RKO (cell line): ENCODE measurements around the gene DACT3.

Experiments
- DNase-seq: peaks from one replicate; pipeline ENCODE4 v3.0.0-alpha.2; 2016; ENCODE audit warnings: low spot score

The DACT3 gene

GRCh38 chr19:46661020-46661731 lies at the start of gene DACT3:
TSS of gene DACT3 (minus strand) at chr19:46661182. CDS start at chr19:46661064, 118 bp downstream.
- DNase-seq, result peak; percentile 100

GRCh38 chr19:46710687-46711086 lies 49.7 kb upstream of the DACT3 start:
- no peak for DNase-seq

- no peak for DNase-seq
These were observed 43.5 kb upstream of the DACT3 start for GRCh38 chr19:46704379-46705076.

GRCh38 chr19:46700704-46701103 lies 39.7 kb upstream of the DACT3 start:
- no peak for DNase-seq

GRCh38 chr19:46698395-46699321 lies 37.7 kb upstream of the DACT3 start:
- no peak for DNase-seq

- no peak for DNase-seq
These were observed 36.4 kb upstream of the DACT3 start for GRCh38 chr19:46697204-46697960.

- DNase-seq, result no peak
These were observed 35.9 kb upstream of the DACT3 start for GRCh38 chr19:46696866-46697203.

- no peak for DNase-seq
These were observed 35.1 kb upstream of the DACT3 start for GRCh38 chr19:46696052-46696451.

GRCh38 chr19:46693760-46694159 lies 32.8 kb upstream of the DACT3 start:
- no peak for DNase-seq

- peak; percentile 25 for DNase-seq
These were observed 32.1 kb upstream of the DACT3 start for GRCh38 chr19:46692918-46693722.

GRCh38 chr19:46691948-46692347 lies 31.0 kb upstream of the DACT3 start:
- no peak for DNase-seq

- DNase-seq, result peak; percentile 37
These were observed 30.1 kb upstream of the DACT3 start for GRCh38 chr19:46691104-46691503.

GRCh38 chr19:46689358-46689757 lies 28.4 kb upstream of the DACT3 start:
- no peak for DNase-seq

- DNase-seq, result no peak
These were observed 26.6 kb upstream of the DACT3 start for GRCh38 chr19:46687438-46688145.

- no peak for DNase-seq
These were observed 24.2 kb upstream of the DACT3 start for GRCh38 chr19:46685189-46685588.

- no peak for DNase-seq
These were observed 17.2 kb upstream of the DACT3 start for GRCh38 chr19:46678110-46678732.

GRCh38 chr19:46674416-46675178 lies 13.6 kb upstream of the DACT3 start:
- no peak for DNase-seq

GRCh38 chr19:46670813-46671212 lies 9.8 kb upstream of the DACT3 start:
- DNase-seq, result peak; percentile 28

- DNase-seq, result no peak
These were observed 7.7 kb upstream of the DACT3 start for GRCh38 chr19:46668662-46669061.
